ENCODE data around the gene ACTRT2. TPM values are rescaled to one million over a fixed set of nuclear protein-coding genes. Genes with fewer than 3 reads are reported as not detected.

Gene ACTRT2
- total and polyA plus RNA-seq, 9 donors, result not detected

DNA sequence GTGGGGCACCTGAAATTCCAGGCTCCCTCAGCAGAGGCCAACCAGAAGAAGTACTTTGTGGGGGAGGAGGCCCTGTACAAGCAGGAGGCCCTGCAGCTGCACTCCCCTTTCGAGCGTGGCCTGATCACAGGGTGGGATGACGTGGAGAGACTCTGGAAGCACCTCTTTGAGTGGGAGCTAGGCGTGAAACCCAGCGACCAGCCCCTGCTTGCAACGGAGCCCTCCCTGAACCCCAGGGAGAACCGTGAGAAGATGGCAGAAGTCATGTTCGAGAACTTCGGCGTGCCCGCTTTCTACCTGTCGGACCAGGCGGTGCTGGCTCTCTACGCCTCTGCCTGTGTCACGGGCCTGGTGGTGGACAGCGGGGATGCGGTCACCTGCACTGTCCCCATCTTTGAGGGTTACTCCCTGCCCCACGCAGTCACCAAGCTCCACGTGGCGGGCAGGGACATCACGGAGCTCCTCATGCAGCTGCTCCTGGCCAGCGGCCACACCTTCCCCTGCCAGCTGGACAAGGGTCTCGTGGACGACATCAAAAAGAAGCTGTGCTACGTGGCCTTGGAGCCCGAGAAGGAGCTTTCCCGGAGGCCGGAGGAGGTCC, 634 bp downstream of the ACTRT2 start:
- Histone ChIP-seq H3K4me1 (ENCODE audit: insufficient read depth) (no peaks in the 10 kb centered on the region), H3K36me3 (no peaks in the 10 kb centered on the region), H3K27me3 (no peaks in the 10 kb centered on the region), H3K9me3 (no peaks in the 10 kb centered on the region), H3K27ac (no peak overlapping the region), H3K4me3 (no peak overlapping the region)
- intact Hi-C loops (cut with DNase I), result no loop called here
- WGBS, 3 donors, result 53 to 66% (median 65%) methylated on average over 28 of the region's 28 CpGs
- DNase-seq, result no peak
- TF ChIP-seq EP300 (IDR thresholded peaks at IDR 0.05), result no peak
- no peak for TF ChIP-seq POLR2A (IDR thresholded peaks at IDR 0.05)
- TF ChIP-seq, protein P1, sequence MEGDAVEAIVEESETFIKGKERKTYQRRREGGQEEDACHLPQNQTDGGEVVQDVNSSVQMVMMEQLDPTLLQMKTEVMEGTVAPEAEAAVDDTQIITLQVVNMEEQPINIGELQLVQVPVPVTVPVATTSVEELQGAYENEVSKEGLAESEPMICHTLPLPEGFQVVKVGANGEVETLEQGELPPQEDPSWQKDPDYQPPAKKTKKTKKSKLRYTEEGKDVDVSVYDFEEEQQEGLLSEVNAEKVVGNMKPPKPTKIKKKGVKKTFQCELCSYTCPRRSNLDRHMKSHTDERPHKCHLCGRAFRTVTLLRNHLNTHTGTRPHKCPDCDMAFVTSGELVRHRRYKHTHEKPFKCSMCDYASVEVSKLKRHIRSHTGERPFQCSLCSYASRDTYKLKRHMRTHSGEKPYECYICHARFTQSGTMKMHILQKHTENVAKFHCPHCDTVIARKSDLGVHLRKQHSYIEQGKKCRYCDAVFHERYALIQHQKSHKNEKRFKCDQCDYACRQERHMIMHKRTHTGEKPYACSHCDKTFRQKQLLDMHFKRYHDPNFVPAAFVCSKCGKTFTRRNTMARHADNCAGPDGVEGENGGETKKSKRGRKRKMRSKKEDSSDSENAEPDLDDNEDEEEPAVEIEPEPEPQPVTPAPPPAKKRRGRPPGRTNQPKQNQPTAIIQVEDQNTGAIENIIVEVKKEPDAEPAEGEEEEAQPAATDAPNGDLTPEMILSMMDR (IDR thresholded peaks at IDR 0.05), result no peak

DNA sequence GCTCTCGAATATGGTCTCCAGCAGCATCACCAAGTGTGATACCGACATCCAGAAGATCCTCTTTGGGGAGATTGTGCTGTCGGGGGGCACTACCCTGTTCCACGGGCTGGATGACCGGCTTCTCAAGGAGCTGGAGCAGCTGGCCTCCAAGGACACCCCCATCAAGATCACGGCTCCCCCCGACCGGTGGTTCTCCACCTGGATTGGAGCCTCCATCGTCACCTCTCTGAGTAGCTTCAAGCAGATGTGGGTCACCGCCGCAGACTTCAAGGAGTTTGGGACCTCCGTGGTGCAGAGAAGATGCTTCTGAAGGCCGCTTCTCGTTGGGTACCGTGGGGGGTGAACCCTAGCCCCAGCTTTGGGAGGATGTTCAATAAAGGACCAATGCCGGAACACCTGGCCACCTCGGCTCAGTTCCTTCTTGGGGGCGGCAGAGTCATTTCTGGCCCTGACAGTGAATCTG, 1.3 kb downstream of the ACTRT2 start:
- H3K27me3 ChIP-seq, result no peaks in the 10 kb centered on the region
- no peak overlapping the region for H3K27ac ChIP-seq
- intact Hi-C loops (cut with DNase I), result no loop called here
- no peak for DNase-seq
- no peaks in the 10 kb centered on the region for H3K9me3 ChIP-seq
- H3K4me3 ChIP-seq, result no peak overlapping the region
- 87 to 91% (median 88%) methylated on average over 18 of the region's 18 CpGs for WGBS, 3 donors
- no peaks in the 10 kb centered on the region for H3K36me3 ChIP-seq
- TF ChIP-seq EP300 (IDR thresholded peaks at IDR 0.05) (no peak), POLR2A (IDR thresholded peaks at IDR 0.05) (no peak)
- H3K4me1 ChIP-seq (ENCODE audit: insufficient read depth), result no peaks in the 10 kb centered on the region

DNA sequence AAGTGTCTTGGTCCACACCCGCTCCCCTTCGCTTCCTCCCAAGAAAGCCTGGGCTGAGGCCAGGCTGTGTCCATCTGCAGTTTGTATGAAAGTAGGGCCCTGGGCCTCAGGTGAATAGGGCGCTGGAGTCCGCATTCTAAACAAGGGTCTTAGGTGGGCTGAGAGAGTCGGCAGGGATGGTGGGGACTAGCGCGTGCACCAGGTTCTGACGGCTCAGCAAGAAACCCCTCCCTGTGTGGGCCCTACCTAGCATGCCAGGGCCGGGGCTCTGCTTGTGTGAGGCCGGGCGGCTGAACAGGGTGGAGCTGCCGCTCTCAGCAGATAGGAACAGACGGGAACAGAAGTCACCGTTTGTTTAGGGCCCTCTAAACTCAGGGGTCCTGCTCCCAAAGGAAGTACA, 1.7 kb downstream of the ACTRT2 start:
- Histone ChIP-seq H3K4me1 (ENCODE audit: insufficient read depth) (no peaks in the 10 kb centered on the region), H3K4me3 (no peak overlapping the region), H3K27ac (no peak overlapping the region), H3K36me3 (no peaks in the 10 kb centered on the region), H3K9me3 (no peaks in the 10 kb centered on the region), H3K27me3 (no peaks in the 10 kb centered on the region)
- DNase-seq, result no peak
- intact Hi-C loops (cut with DNase I), result no loop called here
- WGBS, 3 donors, result 63 to 72% (median 65%) methylated on average over 14 of the region's 14 CpGs
- TF ChIP-seq EP300 (IDR thresholded peaks at IDR 0.05) (no peak), POLR2A (IDR thresholded peaks at IDR 0.05) (no peak)
- TF ChIP-seq, protein P1 (IDR thresholded peaks at IDR 0.05), result no peak

DNA sequence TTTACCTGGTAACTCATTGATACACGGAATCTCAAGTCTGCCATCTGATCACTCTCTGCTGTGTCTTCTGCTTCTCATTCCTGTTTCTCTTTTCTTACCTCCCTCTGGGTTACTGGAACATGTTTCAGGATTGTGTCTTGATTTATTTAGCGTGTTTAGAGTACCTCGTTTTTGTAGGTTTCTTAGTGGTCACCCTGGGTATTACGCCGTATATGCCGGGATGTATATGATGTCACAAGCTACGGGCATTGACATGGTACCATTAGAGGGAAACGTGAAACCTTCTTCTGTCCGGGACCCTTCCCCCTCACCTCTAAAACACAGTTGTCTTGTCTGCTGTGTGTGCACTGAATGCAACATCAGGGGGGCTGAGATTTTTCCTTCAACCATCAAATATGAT, 2.8 kb downstream of the ACTRT2 start:
- Histone ChIP-seq H3K36me3 (no peaks in the 10 kb centered on the region), H3K27me3 (no peaks in the 10 kb centered on the region), H3K4me3 (no peak overlapping the region), H3K27ac (no peak overlapping the region), H3K4me1 (ENCODE audit: insufficient read depth) (no peaks in the 10 kb centered on the region), H3K9me3 (no peaks in the 10 kb centered on the region)
- WGBS, 3 donors, result 75 to 80% (median 80%) methylated on average over 9 of the region's 9 CpGs
- TF ChIP-seq POLR2A (IDR thresholded peaks at IDR 0.05), result no peak
- TF ChIP-seq, protein P1 (IDR thresholded peaks at IDR 0.05), result no peak
- no peak for TF ChIP-seq EP300 (IDR thresholded peaks at IDR 0.05)
- DNase-seq, result no peak
- intact Hi-C loops (cut with DNase I), result no loop called here

DNA sequence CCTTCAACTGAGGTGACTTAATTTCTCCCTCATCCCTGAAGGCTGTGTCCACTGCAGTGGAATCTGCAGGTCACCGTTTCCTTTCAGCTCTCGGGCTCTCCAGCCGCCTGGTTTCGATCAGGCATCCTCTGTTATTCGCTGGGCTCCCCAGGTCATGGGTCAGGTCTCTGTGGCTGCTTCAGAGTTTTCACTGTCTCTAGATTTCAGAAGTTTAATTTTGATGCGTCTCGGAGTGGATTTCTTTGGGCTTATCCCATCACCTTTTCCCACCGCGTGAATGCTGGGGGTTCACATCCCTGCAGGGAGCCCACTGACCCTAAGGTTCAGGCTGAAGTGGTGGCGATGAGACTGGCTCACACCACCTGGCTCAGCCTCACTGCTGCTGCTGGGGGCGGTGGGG, 3.3 kb downstream of the ACTRT2 start:
- TF ChIP-seq EP300 (IDR thresholded peaks at IDR 0.05) (no peak), POLR2A (IDR thresholded peaks at IDR 0.05) (no peak)
- TF ChIP-seq, protein P1 (IDR thresholded peaks at IDR 0.05), result no peak
- H3K27me3 ChIP-seq, result no peaks in the 10 kb centered on the region
- no peaks in the 10 kb centered on the region for H3K4me1 ChIP-seq (ENCODE audit: insufficient read depth)
- WGBS, 3 donors, result 83 to 87% (median 87%) methylated on average over 11 of the region's 11 CpGs
- H3K4me3 ChIP-seq, result no peak overlapping the region
- intact Hi-C loops (cut with DNase I), result no loop called here
- no peak overlapping the region for H3K27ac ChIP-seq
- H3K36me3 ChIP-seq, result no peaks in the 10 kb centered on the region
- no peak for DNase-seq
- no peaks in the 10 kb centered on the region for H3K9me3 ChIP-seq
